ENCODE results near the gene OR8G5.
"Not testable (repeated sequence)": the region's sequence is repeated elsewhere in the genome, so short reads cannot be mapped to it uniquely, and the experiment has no call there.

OR8G5 gene, protein sequence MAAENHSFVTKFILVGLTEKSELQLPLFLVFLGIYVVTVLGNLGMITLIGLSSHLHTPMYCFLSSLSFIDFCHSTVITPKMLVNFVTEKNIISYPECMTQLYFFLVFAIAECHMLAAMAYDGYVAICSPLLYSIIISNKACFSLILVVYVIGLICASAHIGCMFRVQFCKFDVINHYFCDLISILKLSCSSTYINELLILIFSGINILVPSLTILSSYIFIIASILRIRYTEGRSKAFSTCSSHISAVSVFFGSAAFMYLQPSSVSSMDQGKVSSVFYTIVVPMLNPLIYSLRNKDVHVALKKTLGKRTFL

GRCh38 chr11:124256076-124256475, at the start of gene OR8G5:
TSS of gene OR8G5 (plus strand) at chr11:124256376. CDS start at chr11:124264932, 8,556 bp downstream.
- DNase-seq: no peak

DNA sequence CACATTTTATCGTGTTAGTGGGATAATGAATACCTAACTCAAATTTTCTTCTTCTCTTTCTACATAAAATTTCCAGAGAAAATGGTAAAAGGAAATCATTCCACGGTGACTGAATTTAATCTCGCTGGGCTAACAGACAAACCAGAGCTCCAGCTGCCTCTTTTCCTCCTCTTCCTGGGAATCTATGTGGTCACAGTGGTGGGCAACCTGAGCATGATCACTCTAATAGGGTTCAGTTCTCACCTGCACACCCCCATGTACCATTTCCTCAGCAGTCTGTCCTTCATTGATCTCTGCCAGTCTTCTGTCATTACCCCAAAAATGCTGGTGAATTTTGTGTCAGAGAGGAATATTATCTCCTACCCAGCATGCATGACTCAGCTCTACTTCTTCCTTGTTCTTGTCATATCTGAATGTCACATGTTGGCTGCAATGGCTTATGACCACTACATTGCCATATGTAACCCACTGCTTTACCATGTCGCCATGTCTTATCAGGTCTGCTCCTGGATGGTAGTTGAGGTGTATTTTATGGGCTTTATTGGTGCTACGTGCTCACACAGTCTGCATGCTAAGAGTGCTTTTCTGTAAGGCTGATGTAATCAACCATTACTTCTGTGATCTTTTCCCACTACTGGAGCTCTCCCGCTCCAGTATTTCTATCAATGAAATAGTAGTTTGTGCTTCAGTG, 48.9 kb upstream of the OR8G5 start:
- DNase-seq: no peak

DNA sequence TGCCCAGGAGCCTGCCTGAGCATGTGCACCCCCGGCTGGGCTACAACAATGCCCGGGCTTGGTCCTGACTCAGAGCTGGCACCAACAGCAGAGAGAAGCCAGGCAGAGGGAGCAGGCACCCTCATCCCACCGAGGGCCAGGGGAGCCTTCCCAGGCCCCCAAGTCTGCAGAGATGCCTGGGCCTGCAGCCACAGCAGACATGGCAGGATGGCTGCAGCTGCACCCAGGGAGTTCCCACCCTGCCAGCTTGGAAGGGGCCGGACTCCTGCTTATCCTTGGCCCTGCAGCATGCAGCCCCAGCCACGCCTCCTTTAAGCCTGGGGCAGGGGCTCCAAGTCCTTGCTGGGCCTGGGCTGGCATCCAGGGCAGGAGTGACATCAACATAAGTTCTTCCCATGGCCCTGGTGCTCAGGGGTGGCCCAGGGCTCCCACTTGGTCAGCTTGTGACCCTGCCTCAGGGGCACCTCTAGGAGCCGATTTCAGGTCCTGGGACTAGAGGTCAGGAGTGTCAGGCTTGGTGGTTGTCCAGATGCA, 46.3 kb upstream of the OR8G5 start:
- no peak for DNase-seq

DNA sequence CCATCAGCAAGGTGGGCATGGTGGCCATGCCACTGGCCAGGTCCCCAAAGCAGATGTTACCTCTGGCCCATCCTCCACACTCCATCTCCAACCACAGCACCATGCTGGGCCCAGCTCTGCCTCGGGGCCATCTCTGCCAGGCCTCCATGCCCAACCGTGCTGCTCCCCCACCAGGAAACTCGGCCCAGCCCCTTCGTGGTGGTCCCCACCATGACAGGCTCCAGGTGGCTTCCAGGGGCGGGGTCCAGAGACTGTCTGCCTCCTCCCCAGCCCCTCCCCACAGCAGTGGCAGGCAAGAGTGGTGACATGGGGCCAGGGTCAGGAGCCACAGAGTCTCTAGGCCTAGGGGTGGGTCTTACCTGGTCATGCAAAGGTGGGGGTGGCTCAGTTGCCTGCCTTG, 45.8 kb upstream of the OR8G5 start:
- no peak for DNase-seq

DNA sequence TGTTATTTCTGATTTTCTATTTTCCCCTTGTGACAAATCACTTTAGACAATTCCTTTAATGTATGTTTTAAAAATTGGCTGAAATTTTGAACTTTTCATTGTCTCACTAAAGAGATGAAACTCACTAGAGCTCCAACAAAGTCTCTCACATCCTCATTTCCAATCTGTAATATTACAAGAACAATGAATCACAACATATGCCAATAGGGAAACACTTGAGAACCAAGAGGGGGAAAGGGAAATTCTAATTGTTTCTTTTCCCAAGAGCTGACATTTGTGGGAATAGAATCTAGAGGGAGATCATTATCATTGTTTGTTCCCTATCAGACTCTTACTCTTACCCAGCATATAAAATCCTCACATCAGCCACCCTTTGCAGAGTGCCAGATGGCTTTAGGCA, 44.9 kb upstream of the OR8G5 start:
- no peak for DNase-seq

DNA sequence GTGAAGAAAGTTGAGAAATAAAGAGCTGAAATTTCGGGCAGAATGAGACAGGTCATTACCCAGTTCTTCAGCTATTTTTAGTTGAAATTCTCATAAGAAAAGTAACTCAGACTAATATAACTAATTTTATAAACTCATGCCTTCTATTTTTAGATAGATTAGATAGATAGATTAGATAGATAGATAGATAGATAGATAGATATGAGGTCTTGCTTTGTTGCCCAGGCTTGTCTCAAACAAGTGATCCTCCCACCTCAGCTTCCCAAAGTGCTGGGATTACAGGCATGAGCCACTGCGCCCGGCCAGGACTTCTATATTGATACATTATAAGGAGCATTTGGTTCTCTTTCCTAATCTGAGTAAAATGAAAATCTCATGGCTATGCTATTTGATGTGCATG, 42.1 kb upstream of the OR8G5 start:
- DNase-seq: no peak

DNA sequence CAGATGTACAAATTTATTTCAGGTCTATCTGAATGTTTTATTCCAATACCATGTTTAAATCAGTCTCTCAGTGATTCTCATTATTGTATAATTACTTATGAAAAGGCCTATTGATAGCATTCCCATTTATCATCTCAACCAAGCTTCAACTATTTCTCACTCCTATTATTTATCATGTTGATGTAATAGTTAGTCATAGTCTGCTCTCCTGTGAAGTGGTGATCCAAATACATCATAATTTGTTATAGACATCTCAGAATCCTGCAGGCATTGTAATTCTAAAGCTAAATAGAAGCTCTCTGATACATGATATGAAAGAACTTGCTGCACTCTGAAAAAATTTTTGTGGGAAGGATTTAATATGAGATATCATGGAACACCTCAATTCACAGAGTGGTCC, 37.0 kb upstream of the OR8G5 start:
- no peak for DNase-seq

- DNase-seq: no peak
Measured at GRCh38 chr11:124222407-124222806, 33.8 kb upstream of the OR8G5 start.

DNA sequence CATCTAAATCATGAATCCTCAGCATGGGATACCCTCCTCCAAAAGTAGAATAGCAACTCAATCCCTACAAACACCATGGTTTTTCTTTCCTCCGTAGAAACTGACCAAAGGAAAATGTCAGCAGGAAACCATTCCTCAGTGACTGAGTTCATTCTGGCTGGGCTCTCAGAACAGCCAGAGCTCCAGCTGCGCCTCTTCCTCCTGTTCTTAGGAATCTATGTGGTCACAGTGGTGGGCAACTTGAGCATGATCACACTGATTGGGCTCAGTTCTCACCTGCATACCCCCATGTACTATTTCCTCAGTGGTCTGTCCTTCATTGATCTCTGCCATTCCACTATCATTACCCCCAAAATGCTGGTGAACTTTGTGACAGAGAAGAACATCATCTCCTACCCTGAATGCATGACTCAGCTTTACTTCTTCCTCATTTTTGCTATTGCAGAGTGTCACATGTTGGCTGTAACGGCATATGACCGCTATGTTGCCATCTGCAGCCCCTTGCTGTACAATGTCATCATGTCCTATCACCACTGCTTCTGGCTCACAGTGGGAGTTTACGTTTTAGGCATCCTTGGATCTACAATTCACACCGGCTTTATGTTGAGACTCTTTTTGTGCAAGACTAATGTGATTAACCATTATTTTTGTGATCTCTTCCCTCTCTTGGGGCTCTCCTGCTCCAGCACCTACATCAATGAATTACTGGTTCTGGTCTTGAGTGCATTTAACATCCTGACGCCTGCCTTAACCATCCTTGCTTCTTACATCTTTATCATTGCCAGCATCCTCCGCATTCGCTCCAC, 31.4 kb upstream of the OR8G5 start:
- not testable (repeated sequence) for DNase-seq

GRCh38 chr11:124225471-124225870, 30.7 kb upstream of the OR8G5 start:
- DNase-seq: no peak

GRCh38 chr11:124233376-124233775, 22.8 kb upstream of the OR8G5 start:
- DNase-seq: no peak

- no peak for DNase-seq
Measured at GRCh38 chr11:124238512-124238911, 17.7 kb upstream of the OR8G5 start.

- no peak for DNase-seq
Measured at GRCh38 chr11:124240621-124241397, 15.4 kb upstream of the OR8G5 start, which contains the start of gene OR8G1. TSS of gene OR8G1 (plus strand) at chr11:124241095. CDS start at chr11:124249676, 8,581 bp downstream.

DNA sequence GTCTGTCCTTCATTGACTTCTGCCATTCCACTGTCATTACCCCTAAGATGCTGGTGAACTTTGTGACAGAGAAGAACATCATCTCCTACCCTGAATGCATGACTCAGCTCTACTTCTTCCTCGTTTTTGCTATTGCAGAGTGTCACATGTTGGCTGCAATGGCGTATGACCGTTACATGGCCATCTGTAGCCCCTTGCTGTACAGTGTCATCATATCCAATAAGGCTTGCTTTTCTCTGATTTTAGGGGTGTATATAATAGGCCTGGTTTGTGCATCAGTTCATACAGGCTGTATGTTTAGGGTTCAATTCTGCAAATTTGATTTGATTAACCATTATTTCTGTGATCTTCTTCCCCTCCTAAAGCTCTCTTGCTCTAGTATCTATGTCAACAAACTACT, 6.3 kb upstream of the OR8G5 start:
- DNase-seq: not testable (repeated sequence)

DNA sequence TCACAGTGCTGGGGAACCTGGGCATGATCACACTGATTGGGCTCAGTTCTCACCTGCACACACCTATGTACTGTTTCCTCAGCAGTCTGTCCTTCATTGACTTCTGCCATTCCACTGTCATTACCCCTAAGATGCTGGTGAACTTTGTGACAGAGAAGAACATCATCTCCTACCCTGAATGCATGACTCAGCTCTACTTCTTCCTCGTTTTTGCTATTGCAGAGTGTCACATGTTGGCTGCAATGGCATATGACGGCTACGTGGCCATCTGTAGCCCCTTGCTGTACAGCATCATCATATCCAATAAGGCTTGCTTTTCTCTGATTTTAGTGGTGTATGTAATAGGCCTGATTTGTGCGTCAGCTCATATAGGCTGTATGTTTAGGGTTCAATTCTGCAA, 8.9 kb downstream of the OR8G5 start:
- DNase-seq: not testable (repeated sequence)

DNA sequence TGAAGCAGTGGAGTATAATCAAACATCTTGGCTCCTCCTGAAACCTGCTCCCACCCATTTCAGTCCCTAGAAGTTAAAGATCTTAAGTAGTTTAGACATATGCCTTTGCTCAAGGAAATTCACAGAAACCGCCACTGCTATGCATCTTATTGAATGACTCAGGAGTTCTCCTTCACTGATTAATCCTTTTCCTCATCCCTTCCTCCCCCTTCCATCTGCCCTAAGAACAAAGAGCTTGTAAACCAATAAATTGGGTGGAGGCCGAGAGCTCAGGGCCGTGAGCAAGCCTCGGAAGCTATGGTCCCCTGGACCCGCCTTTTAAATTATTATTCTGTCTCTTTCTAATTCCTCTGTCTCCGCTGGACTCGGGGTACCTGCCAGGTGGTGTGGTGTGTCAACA, 14.7 kb downstream of the OR8G5 start:
- DNase-seq: not testable (repeated sequence)

DNA sequence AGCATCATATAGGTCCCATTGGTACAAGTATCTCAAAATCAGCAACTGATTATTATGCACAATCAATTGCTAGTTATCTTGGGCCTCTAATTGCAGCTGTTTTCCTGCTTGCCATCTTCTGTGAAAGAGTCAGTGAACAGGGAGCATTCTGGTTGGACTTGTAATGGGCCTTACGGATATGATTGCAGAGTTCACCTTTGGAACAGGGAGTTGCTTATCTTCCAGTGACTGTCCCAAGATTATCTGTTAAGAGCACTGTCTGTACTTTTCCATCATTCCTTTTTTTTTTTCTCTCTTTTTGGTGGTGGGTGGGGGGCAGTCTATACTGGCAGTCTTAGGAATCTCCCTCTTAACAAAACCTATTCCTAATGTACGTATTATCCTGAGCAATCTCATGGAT, 17.8 kb downstream of the OR8G5 start:
- DNase-seq: no peak

DNA sequence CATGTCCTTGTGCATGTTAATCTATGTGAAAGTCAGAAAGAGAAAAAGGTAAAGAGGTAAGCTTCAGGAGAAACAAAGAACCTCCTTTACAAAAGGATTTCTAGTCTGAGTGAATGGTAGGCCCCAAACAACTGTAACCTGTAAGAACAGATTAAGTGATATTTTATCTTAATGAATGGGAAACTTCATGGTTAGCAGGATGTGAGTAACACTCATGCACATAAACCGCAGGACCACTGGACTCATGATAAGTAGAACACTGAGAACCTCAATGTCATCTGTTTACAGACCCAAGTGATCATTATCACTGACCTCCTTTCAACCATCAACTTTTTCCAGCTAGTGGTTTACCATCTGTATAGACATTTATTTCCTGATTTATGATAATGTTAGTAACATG, 19.9 kb downstream of the OR8G5 start:
- no peak for DNase-seq

DNA sequence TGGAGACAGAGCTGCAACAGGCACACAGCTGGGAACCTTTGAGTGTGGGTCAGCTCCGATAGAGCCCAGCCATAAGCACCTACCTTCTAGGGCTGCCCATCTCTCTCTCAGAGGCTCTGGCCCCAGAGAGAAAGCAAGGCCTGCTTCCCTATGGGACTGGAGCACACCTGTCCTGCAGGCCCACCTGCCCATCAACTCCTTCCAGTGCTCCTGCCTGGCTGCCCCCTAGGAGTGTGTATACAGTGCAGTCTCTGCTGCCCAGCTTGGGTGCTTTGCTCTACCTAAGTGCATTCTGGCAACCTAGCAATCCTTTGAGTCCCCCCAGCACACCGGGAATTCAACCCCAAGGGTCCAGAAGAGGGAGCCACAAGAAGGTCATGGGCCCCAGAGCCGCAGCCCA, 21.0 kb downstream of the OR8G5 start:
- no peak for DNase-seq

- DNase-seq: no peak
Measured at GRCh38 chr11:124277804-124278203, 21.6 kb downstream of the OR8G5 start.

DNA sequence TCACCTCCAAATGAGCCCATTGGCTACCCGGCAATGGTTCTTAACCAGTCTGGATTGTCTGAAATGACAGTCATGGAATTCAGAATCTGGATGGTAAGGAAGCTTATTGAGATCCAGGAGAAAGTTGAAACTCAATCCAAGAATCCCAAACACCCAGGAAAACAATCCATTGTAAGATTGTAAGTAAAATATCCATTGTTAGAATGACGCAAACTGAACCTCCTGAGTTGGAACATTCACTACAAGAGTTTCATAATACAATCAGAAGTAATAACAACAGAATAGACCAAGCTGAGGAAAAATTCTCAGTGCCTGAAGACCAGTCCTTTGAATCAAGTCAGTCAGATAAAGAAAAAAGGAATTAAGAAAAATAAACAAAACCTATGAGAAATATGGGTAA, 22.1 kb downstream of the OR8G5 start:
- no peak for DNase-seq

DNA sequence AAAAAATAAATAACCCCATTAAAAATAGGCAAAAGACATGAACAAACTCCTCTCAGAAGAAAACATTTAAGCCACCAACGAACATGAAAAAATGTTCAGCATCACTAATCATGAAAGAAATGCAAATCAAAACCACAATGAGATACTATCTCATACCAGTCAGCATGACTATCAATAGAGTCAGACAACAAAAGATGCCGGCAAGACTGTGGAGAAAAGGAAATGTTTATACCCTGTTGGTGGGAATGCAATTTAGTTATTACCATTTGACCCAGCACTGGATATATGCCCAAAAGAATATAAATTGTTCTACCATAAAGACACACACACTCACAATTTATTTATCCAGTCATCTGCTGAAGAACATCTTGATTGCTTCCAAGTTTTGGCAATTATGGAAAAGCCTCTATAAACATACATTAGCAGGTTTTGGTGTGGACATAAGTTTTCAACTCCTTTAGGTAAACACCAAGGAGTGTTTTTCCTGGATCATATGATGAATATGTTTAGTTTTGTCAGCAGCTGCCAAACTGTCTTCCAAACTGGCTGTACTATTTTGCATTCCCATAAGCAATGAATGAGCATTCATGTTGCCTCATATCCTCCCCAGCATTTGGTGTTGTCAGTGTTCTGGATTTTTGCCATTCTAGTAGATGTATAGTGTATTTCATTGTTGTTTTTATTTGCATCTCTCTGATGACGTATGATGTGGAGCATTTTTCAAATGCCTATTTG, 29.6 kb downstream of the OR8G5 start:
- DNase-seq: no peak
